KG1 (cell line): Measurements from ENCODE around the gene SEMA3A.
"Not testable (repeated sequence)": the region's sequence is repeated elsewhere in the genome, so short reads cannot be mapped to it uniquely, and the experiment has no call there.

Source experiments
- DNase-seq: peaks from one replicate; lab custom pipeline; 2025; lab: John Stamatoyannopoulos, UW

SEMA3A gene

DNA sequence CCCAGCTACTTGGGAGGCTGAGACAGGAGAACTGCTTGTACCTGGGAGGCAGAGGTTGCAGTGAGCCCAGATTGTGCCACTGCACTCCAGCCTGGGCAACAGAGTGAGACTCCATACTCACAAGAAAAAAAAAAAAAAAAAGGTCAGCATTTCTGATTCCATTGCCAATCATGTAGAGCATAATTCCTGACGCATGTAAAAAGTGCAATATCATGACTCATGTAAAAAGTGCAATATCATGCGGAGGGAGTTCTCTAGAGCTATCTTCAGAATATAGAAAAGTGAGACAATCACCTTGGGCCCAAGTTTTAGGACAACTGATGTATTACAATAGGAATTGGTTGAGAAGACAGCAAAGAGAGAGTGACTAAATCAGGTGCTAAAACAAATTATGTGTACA lies 85.8 kb downstream of the SEMA3A start:
- DNase-seq: no peak

GRCh38 chr7:84108119-84108518 lies 86.5 kb downstream of the SEMA3A start:
- DNase-seq: no peak

- DNase-seq: no peak
Measured at GRCh38 chr7:84107259-84107658, 87.3 kb downstream of the SEMA3A start.

DNA sequence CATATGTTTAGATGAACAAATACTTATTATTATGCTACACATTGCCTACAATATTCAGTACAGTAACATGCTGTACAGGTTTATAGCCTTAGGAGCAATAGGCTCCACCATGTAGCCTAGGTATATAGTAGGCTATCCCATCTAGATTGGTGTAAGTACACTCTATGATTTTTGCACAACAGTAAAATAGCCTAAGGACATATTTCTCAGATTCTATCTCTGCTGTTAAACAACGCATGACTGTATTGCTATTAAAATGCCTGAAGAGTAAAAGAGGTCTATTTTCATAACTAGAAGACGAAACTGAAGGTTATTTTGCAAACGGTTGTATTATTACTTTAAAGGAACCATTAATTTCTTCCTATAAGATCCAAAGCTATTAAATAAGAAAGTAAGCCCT lies 88.3 kb downstream of the SEMA3A start:
- no peak for DNase-seq

GRCh38 chr7:84105586-84105985 lies 89.0 kb downstream of the SEMA3A start:
- DNase-seq: no peak

GRCh38 chr7:84104826-84105225 lies 89.8 kb downstream of the SEMA3A start:
- DNase-seq: no peak

DNA sequence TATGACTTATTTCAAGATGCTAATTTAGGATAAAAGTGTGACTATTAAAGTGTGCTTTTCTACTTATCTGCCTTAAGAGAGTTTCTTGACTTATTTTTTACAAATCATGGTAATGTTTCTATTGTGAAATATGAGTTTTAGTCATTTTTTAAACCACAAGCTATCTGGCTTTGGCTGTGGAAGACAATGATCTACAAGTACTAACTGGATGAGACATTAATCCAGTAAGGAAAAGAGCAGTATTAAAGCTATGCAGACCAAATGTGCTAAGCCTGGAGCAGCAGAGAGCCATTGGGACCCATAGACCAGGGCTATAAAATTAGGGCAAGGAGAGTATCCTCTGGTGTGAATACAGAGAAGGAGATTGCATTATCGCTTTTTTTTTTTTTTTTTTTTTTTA lies 92.4 kb downstream of the SEMA3A start:
- no peak for DNase-seq

- no peak for DNase-seq
Measured at GRCh38 chr7:84100866-84101265, 93.7 kb downstream of the SEMA3A start.

DNA sequence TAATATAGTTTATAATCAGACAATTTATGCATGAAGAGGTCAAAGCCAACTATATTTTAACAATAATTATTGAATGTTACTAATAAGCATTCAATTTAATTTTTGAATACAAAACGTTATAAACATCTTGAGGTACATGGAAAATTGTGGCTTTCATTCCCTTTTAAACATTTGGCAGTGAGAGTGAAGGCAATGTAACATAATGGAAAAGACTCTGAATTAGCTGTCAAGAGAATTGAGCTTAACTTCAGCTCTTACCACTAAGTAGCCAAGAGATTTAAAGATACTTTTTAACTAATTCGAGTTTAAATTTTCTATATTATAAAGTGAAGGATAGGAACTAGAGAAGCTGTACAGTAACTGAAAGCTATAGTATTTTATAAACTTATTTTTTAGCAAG lies 98.6 kb downstream of the SEMA3A start:
- no peak for DNase-seq

DNA sequence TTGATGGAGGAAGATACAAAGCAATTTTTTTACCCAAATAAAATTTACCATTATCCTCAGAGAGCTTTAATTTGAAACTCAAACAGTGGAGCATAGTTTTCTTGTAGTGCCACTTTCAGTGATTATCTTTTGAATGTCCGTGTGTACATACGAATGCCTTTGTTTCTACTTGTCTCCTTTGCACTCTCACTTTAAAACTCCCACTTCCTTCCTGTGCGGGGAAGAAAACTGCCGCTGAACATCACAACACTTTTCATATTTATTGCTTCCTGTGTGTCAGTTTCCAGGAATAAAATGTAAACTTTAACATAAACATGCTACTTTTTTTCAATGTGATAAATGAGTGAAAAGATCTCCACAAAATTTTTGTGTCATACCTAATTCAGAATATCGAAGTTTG lies 102.4 kb downstream of the SEMA3A start:
- peak; percentile 41 for DNase-seq

GRCh38 chr7:84091318-84091717 lies 103.3 kb downstream of the SEMA3A start:
- DNase-seq: no peak

- DNase-seq: no peak
Measured at GRCh38 chr7:84088802-84089201, 105.8 kb downstream of the SEMA3A start.

DNA sequence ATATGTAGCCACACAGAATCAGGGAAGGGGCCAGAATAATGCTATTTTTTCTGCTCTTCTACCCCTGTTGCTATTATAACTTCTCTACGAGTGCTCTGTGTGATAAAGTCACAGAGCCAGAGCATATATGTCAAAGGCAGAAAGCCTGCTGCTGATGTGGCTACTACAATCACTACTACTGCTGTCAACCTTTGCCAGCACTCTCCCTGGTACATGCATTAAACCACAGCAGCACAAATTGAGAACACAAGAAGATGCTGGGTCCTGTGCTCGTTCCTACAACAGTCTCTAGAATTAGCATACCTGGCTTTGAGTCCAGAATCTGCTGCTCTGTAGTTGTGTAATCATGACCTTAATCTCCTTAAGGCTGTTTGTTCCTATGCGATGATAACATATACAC lies 108.6 kb downstream of the SEMA3A start:
- no peak for DNase-seq

- DNase-seq: no peak
Measured at GRCh38 chr7:84085147-84085546, 109.4 kb downstream of the SEMA3A start.

GRCh38 chr7:84083846-84084245 lies 110.7 kb downstream of the SEMA3A start:
- no peak for DNase-seq

GRCh38 chr7:84081973-84082522 lies 112.5 kb downstream of the SEMA3A start:
- no peak for DNase-seq

DNA sequence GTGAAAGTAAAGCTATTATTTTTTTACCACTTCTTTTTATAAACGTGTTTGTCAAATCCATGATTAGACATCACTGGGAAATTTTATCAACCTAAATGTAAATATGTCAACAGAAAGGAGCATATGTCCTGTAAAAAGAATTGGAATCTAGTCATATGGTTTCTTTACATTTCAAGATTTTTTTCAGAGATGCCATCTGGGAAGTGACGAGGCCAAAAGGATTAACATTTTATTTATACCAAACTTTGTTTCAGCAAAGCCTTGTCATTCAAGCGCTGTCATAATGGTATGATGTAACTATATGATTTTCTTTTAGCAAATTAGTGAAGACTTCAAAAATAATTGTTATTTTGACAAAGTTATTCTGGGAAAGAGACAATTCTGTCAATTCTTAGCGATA lies 117.3 kb downstream of the SEMA3A start:
- no peak for DNase-seq

- no peak for DNase-seq
Measured at GRCh38 chr7:84076219-84076618, 118.4 kb downstream of the SEMA3A start.

DNA sequence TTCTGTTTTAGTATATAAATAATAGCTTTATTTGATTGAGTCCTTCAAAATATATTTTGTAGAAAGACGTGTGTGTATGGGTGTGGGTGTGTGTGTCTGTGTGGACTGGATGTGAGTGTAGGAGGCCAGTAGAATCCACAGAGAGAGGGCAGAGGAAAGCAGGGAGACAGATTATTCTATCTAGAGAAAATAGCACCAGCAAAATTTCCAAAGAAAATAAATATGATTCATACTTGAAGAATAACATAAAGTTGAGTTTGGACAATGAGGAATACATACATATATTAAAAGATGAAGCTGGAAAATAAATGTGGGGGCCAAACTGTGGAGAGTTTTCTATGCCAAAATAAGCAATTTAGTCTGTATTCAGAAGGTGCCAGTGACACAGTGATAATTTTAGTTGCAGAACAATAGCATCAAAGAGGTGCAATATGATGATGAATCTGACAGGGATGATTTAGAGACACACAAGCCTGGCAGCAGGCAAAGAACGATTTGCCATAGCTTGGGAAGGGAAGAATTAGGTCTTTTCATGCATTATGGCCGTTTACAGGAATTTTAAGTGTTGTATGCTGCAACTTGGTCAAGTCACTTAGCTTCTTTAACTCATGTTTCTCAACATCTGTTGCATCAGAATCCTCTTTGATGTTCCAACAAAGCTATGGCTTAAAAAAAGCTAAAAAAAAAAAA lies 121.3 kb downstream of the SEMA3A start:
- DNase-seq: no peak

GRCh38 chr7:84070770-84071169 lies 123.8 kb downstream of the SEMA3A start:
- no peak for DNase-seq

GRCh38 chr7:84069999-84070500 lies 124.5 kb downstream of the SEMA3A start:
- no peak for DNase-seq

DNA sequence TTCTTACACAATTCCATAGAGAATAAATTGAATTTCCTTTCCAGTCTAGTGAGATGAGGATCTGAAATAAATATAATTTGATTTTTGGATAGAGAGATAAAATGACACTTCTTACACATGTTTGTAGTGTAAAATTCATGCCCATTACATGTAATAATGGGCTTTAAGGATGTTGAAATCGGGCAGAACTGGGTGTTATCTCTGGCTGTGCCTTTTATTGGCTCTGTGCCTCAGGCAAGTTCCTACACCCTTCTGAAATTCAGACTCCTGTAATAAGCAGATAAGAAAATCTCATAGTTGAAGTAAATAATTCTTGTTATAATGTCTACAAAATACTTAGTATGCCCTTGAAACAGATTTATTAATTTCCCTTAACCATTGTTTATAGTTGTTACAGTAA lies 125.6 kb downstream of the SEMA3A start:
- DNase-seq: no peak

DNA sequence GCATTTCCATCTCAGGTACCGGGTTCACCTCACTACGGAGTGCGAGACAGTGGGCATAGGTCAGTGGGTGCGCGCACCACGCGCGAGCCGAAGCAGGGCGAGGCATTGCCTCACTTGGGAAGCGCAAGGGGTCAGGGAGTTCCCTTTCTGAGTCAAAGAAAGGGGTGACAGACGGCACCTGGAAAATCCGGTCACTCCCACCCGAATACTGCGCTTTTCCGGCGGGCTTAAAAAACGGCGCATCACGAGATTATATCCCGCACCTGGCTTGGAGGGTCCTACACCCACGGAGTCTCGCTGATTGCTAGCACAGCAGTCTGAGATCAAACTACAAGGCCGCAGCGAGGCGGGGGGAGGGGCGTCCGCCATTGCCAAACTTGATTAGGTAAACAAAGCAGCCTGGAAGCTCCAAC lies 132.1 kb downstream of the SEMA3A start:
- not testable (repeated sequence) for DNase-seq

- DNase-seq: no peak
Measured at GRCh38 chr7:84060760-84061261, 133.8 kb downstream of the SEMA3A start.
